A673 (cell line): Measurements from ENCODE around the gene PER3. TPM values are rescaled to one million over a fixed set of nuclear protein-coding genes. Genes with fewer than 3 reads are reported as not detected.

Source experiments
- BruUV-seq: library from RNA; stranded (reverse); fragments of 400-500 nt; replicated peaks from 2 replicates; lab custom pipeline; 2021; lab: Mats Ljungman, UMichigan
- CTCF ChIA-PET: fragments of 300-600 bp; sonication (Branson Sonifier 250); formaldehyde crosslinking; loops from one replicate; lab custom pipeline; 2022; ENCODE audit warnings: antibody characterized with exemption; lab: Charles Lee
- POLR2A ChIA-PET: fragments of 300-600 bp; sonication (Branson Sonifier 250); formaldehyde crosslinking; loops from one replicate; lab custom pipeline; 2022; ENCODE audit warnings: antibody characterized with exemption; ENCODE audit not compliant: low non-redundant PET; lab: Charles Lee
- DNase-seq: peaks from one replicate; pipeline ENCODE4 v3.0.0-alpha.2; 2015; ENCODE audit warnings: low spot score
- H3K27ac ChIP-seq: fragments of 200-600 bp; sonication (generic); 2 replicates; pipeline ENCODE4 v1.5.1; 2016; ENCODE audit warnings: mixed run types, low read depth, mild to moderate bottlenecking, mixed read lengths, antibody characterized with exemption, low read length; ENCODE audit not compliant: poor library complexity, severe bottlenecking
- H3K27me3 ChIP-seq: fragments of 200-600 bp; sonication (generic); replicated peaks from 2 replicates; pipeline ENCODE4 v1.6.1; 2017; ENCODE audit warnings: mixed run types, low read depth, mild to moderate bottlenecking, mixed read lengths, antibody characterized with exemption, low read length; ENCODE audit not compliant: insufficient read depth, poor library complexity
- H3K36me3 ChIP-seq: fragments of 200-600 bp; sonication (generic); 2 replicates; pipeline ENCODE4 v1.6.1; 2016; ENCODE audit warnings: mixed run types, mild to moderate bottlenecking, mixed read lengths, antibody characterized with exemption, low read length; ENCODE audit not compliant: insufficient read depth, poor library complexity, severe bottlenecking
- H3K4me1 ChIP-seq: fragments of 200-600 bp; sonication (generic); 2 replicates; pipeline ENCODE4 v1.6.1; 2017; ENCODE audit warnings: mixed run types, mild to moderate bottlenecking, mixed read lengths, antibody characterized with exemption, low read length; ENCODE audit not compliant: insufficient read depth, poor library complexity, severe bottlenecking
- H3K4me3 ChIP-seq: fragments of 200-600 bp; sonication (generic); 2 replicates; pipeline ENCODE4 v1.5.1; 2016; ENCODE audit warnings: low read depth, mixed run types, mild to moderate bottlenecking, mixed read lengths, low read length; ENCODE audit not compliant: poor library complexity, severe bottlenecking
- H3K9me3 ChIP-seq: fragments of 200-600 bp; sonication (generic); 2 replicates; pipeline ENCODE4 v1.6.1; 2016; ENCODE audit warnings: mixed run types, low read depth, mild to moderate bottlenecking, mixed read lengths, antibody characterized with exemption, low read length; ENCODE audit not compliant: poor library complexity, severe bottlenecking
- EZH2 ChIP-seq: fragments of 200-600 bp; sonication (generic); IDR thresholded peaks from 2 replicates; pipeline ENCODE4 v1.6.1; 2017; ENCODE audit warnings: borderline replicate concordance, low read depth, mild to moderate bottlenecking, mixed read lengths, antibody characterized with exemption, low read length; ENCODE audit not compliant: poor library complexity, severe bottlenecking
- intact Hi-C: fragments of 100-400 bp; cut with micrococcal nuclease; formaldehyde crosslinking; loops from one replicate; pipeline ENCODE4 v1.10.0; 2022; ENCODE audit not compliant: unreplicated experiment
- total RNA-seq: library from RNA; stranded (reverse); gene quantifications from 2 replicates; pipeline ENCODE4 v1.2.3, GENCODE V29; 2021
- TF ChIP-seq, protein P1 (sequence below): fragments of 300-800, 200-600 bp; sonication (generic); conservative IDR thresholded peaks from 2 replicates; pipeline ENCODE4 v1.5.1; 2017; ENCODE audit warnings: low read depth, mild to moderate bottlenecking, antibody characterized with exemption, low read length, moderate library complexity, mixed read lengths

The PER3 gene
- total RNA-seq, 1 experiment from 2014 or later: 4.1 TPM

- CTCF ChIA-PET: no interaction called here
- no peak for TF ChIP-seq EZH2
- TF ChIP-seq, protein P1, sequence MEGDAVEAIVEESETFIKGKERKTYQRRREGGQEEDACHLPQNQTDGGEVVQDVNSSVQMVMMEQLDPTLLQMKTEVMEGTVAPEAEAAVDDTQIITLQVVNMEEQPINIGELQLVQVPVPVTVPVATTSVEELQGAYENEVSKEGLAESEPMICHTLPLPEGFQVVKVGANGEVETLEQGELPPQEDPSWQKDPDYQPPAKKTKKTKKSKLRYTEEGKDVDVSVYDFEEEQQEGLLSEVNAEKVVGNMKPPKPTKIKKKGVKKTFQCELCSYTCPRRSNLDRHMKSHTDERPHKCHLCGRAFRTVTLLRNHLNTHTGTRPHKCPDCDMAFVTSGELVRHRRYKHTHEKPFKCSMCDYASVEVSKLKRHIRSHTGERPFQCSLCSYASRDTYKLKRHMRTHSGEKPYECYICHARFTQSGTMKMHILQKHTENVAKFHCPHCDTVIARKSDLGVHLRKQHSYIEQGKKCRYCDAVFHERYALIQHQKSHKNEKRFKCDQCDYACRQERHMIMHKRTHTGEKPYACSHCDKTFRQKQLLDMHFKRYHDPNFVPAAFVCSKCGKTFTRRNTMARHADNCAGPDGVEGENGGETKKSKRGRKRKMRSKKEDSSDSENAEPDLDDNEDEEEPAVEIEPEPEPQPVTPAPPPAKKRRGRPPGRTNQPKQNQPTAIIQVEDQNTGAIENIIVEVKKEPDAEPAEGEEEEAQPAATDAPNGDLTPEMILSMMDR: no peak
- intact Hi-C loops: no loop called here
- Histone ChIP-seq H3K27me3 (no peaks in the 10 kb centered on the region), H3K4me3 (no peak overlapping the region), H3K27ac (no peak overlapping the region), H3K4me1 (no peaks in the 10 kb centered on the region), H3K9me3 (no peaks in the 10 kb centered on the region), H3K36me3 (no peaks in the 10 kb centered on the region)
- no TSS peak for BruUV-seq
- DNase-seq: no peak
- POLR2A ChIA-PET: no interaction called here
Observed at GRCh38 chr1:7865978-7866377, 81.9 kb downstream of the PER3 start.

GRCh38 chr1:7868070-7868780, 84.1 kb downstream of the PER3 start:
- intact Hi-C loops: no loop called here
- TF ChIP-seq, protein P1: no peak
- TF ChIP-seq EZH2: no peak
- Histone ChIP-seq H3K27ac (no peak overlapping the region), H3K36me3 (no peaks in the 10 kb centered on the region), H3K4me3 (no peak overlapping the region), H3K27me3 (no peaks in the 10 kb centered on the region), H3K4me1 (no peaks in the 10 kb centered on the region), H3K9me3 (no peaks in the 10 kb centered on the region)
- DNase-seq: no peak
- ChIA-PET POLR2A (no interaction called here), CTCF (no interaction called here)
- no TSS peak for BruUV-seq

- intact Hi-C loops: no loop called here
- Histone ChIP-seq H3K4me1 (no peaks in the 10 kb centered on the region), H3K36me3 (no peaks in the 10 kb centered on the region), H3K9me3 (no peaks in the 10 kb centered on the region), H3K4me3 (no peak overlapping the region), H3K27me3 (no peaks in the 10 kb centered on the region), H3K27ac (no peak overlapping the region)
- BruUV-seq: no TSS peak
- no peak for DNase-seq
- TF ChIP-seq, protein P1: no peak
- no peak for TF ChIP-seq EZH2
- ChIA-PET POLR2A (no interaction called here), CTCF (no interaction called here)
Observed at GRCh38 chr1:7869136-7869920, 85.2 kb downstream of the PER3 start.
